NB4 (cell line): Measurements from ENCODE around the gene BCAS3.

Source experiments
- MAX ChIP-seq: IDR thresholded peaks from 2 replicates; pipeline ENCODE4 v1.6.1; 2011; ENCODE audit warnings: low read depth, low read length
- MYC ChIP-seq: IDR thresholded peaks from 2 replicates; pipeline ENCODE4 v1.6.1; 2011; ENCODE audit warnings: low read depth, low read length
- POLR2A ChIP-seq: IDR thresholded peaks from 2 replicates; pipeline ENCODE4 v1.6.1; 2011; ENCODE audit warnings: mild to moderate bottlenecking; ENCODE audit not compliant: insufficient read length; ENCODE audit errors: extremely low read depth
- TF ChIP-seq, protein P1 (sequence below): IDR thresholded peaks from one replicate; pipeline ENCODE4 v1.5.1; 2012; ENCODE audit warnings: low read depth, low read length

- TF ChIP-seq, protein P1, sequence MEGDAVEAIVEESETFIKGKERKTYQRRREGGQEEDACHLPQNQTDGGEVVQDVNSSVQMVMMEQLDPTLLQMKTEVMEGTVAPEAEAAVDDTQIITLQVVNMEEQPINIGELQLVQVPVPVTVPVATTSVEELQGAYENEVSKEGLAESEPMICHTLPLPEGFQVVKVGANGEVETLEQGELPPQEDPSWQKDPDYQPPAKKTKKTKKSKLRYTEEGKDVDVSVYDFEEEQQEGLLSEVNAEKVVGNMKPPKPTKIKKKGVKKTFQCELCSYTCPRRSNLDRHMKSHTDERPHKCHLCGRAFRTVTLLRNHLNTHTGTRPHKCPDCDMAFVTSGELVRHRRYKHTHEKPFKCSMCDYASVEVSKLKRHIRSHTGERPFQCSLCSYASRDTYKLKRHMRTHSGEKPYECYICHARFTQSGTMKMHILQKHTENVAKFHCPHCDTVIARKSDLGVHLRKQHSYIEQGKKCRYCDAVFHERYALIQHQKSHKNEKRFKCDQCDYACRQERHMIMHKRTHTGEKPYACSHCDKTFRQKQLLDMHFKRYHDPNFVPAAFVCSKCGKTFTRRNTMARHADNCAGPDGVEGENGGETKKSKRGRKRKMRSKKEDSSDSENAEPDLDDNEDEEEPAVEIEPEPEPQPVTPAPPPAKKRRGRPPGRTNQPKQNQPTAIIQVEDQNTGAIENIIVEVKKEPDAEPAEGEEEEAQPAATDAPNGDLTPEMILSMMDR: no peak
- TF ChIP-seq POLR2A (no peak), MYC (no peak), MAX (no peak)
These were observed 60.6 kb downstream of the BCAS3 start for GRCh38 chr17:60738287-60738686.
